ENCODE data around the gene SUPT3H.

- TF ChIP-seq CTCF (IDR thresholded peaks at IDR 0.05) (no peak), POLR2A (IDR thresholded peaks at IDR 0.05) (no peak)
Observed at GRCh38 chr6:45375449-45375848, 2.3 kb downstream of the SUPT3H start.

Data from ovary (tissue), 3 donors.